WTC11 (cell line): ENCODE data around the gene C19orf85. TPM values are rescaled to one million over a fixed set of nuclear protein-coding genes. Genes with fewer than 3 reads are reported as not detected.
A peak's percentile ranks its signal among the peaks of the same experiment; 100 is the strongest.

Experiments
- ATF3 ChIP-seq: sonication (generic); formaldehyde crosslinking; conservative IDR thresholded peaks from 2 replicates; pipeline ENCODE4 v1.8.1; 2022; ENCODE audit warnings: mild to moderate bottlenecking, missing genetic modification reagents
- E2F4 ChIP-seq: sonication (generic); formaldehyde crosslinking; IDR thresholded peaks from 2 replicates; pipeline ENCODE4 v1.8.1; 2022; ENCODE audit warnings: low read depth, mild to moderate bottlenecking, moderate library complexity, missing genetic modification reagents, borderline replicate concordance
- ERG ChIP-seq: fragments of 250-450 bp; sonication (Bioruptor Pico); IDR thresholded peaks from 2 replicates; pipeline ENCODE4 v1.8.0; 2021; ENCODE audit warnings: mild to moderate bottlenecking
- ESRRA ChIP-seq: sonication (generic); formaldehyde crosslinking; IDR thresholded peaks from 2 replicates; pipeline ENCODE4 v1.8.1; 2022; ENCODE audit warnings: mild to moderate bottlenecking, missing genetic modification reagents, borderline replicate concordance
- ETV6 ChIP-seq: sonication (generic); formaldehyde crosslinking; IDR thresholded peaks from 2 replicates; pipeline ENCODE4 v1.8.1; 2022; ENCODE audit warnings: mild to moderate bottlenecking, missing genetic modification reagents
- FOXJ3 ChIP-seq: sonication (generic); formaldehyde crosslinking; IDR thresholded peaks from 2 replicates; pipeline ENCODE4 v1.9.0; 2021; ENCODE audit warnings: missing genetic modification reagents, mild to moderate bottlenecking, borderline replicate concordance
- FOXP4 ChIP-seq: sonication (generic); formaldehyde crosslinking; IDR thresholded peaks from 2 replicates; pipeline ENCODE4 v1.8.0; 2022; ENCODE audit warnings: mild to moderate bottlenecking, missing genetic modification reagents
- GRHL2 ChIP-seq: fragments of 250-450 bp; sonication (Bioruptor Pico); IDR thresholded peaks from 2 replicates; pipeline ENCODE4 v1.8.0; 2022; ENCODE audit warnings: mild to moderate bottlenecking, moderate library complexity; ENCODE audit not compliant: insufficient replicate concordance, severe bottlenecking
- HMGXB4 ChIP-seq: sonication (generic); formaldehyde crosslinking; IDR thresholded peaks from 2 replicates; pipeline ENCODE4 v1.8.1; 2023; ENCODE audit warnings: mild to moderate bottlenecking, moderate library complexity, missing genetic modification reagents
- JAZF1 ChIP-seq: fragments of 250-450 bp; sonication (Bioruptor Pico); IDR thresholded peaks from 2 replicates; pipeline ENCODE4 v1.9.0; 2021; ENCODE audit warnings: moderate library complexity, mild to moderate bottlenecking, inconsistent platforms
- KAT7 ChIP-seq: sonication (generic); formaldehyde crosslinking; IDR thresholded peaks from 2 replicates; pipeline ENCODE4 v1.8.1; 2023; ENCODE audit warnings: missing genetic modification reagents, mild to moderate bottlenecking, borderline replicate concordance
- NFATC4 ChIP-seq: fragments of 250-450 bp; sonication (Bioruptor Pico); IDR thresholded peaks from 2 replicates; pipeline ENCODE4 v1.9.0; 2021; ENCODE audit warnings: mild to moderate bottlenecking
- NR1H2 ChIP-seq: sonication (generic); formaldehyde crosslinking; IDR thresholded peaks from 2 replicates; pipeline ENCODE4 v1.9.0; 2021; ENCODE audit warnings: mild to moderate bottlenecking, moderate library complexity, missing genetic modification reagents
- NR2C2 ChIP-seq: sonication (generic); formaldehyde crosslinking; IDR thresholded peaks from 2 replicates; pipeline ENCODE4 v1.8.0; 2022; ENCODE audit warnings: mild to moderate bottlenecking, missing genetic modification reagents
- NR3C1 ChIP-seq: sonication (generic); formaldehyde crosslinking; conservative IDR thresholded peaks from 2 replicates; pipeline ENCODE4 v1.8.1; 2023; ENCODE audit warnings: low read depth, mild to moderate bottlenecking, missing genetic modification reagents
- OVOL2 ChIP-seq: fragments of 250-450 bp; sonication (Bioruptor Pico); IDR thresholded peaks from 2 replicates; pipeline ENCODE4 v1.9.0; 2021; ENCODE audit warnings: mild to moderate bottlenecking, borderline replicate concordance
- SP1 ChIP-seq: sonication (generic); formaldehyde crosslinking; conservative IDR thresholded peaks from 2 replicates; pipeline ENCODE4 v1.8.1; 2022; ENCODE audit warnings: missing genetic modification reagents
- TEAD1 ChIP-seq: sonication (generic); formaldehyde crosslinking; IDR thresholded peaks from 2 replicates; pipeline ENCODE4 v1.8.0; 2022; ENCODE audit warnings: mild to moderate bottlenecking, missing genetic modification reagents
- TP53 ChIP-seq: sonication (generic); formaldehyde crosslinking; IDR thresholded peaks from 2 replicates; pipeline ENCODE4 v1.8.1; 2023; ENCODE audit warnings: mild to moderate bottlenecking, missing genetic modification reagents
- ZBTB43 ChIP-seq: sonication (generic); formaldehyde crosslinking; IDR thresholded peaks from 2 replicates; pipeline ENCODE4 v1.8.1; 2023; ENCODE audit warnings: mild to moderate bottlenecking, missing genetic modification reagents
- ZNF121 ChIP-seq: sonication (generic); formaldehyde crosslinking; IDR thresholded peaks from 2 replicates; pipeline ENCODE4 v1.8.0; 2023; ENCODE audit warnings: missing genetic modification reagents
- ZNF138 ChIP-seq: sonication (generic); formaldehyde crosslinking; conservative IDR thresholded peaks from 2 replicates; pipeline ENCODE4 v1.8.1; 2022; ENCODE audit warnings: mild to moderate bottlenecking, moderate library complexity, missing genetic modification reagents
- ZNF219 ChIP-seq: sonication (generic); formaldehyde crosslinking; IDR thresholded peaks from 2 replicates; pipeline ENCODE4 v1.8.0; 2023; ENCODE audit warnings: missing genetic modification reagents, mild to moderate bottlenecking, borderline replicate concordance
- ZNF532 ChIP-seq: fragments of 250-450 bp; sonication (Bioruptor Pico); IDR thresholded peaks from 2 replicates; pipeline ENCODE4 v1.9.0; 2021; ENCODE audit warnings: mild to moderate bottlenecking, borderline replicate concordance
- ZSCAN18 ChIP-seq: fragments of 250-450 bp; sonication (Bioruptor Pico); IDR thresholded peaks from 2 replicates; pipeline ENCODE4 v2.1.2; 2022; ENCODE audit warnings: mild to moderate bottlenecking, moderate library complexity
- total RNA-seq: library from RNA; stranded (reverse); gene quantifications from 3 replicates; pipeline ENCODE4 v1.2.3, GENCODE V29; 2021

C19orf85 gene
- total RNA-seq, 1 experiment from 2014 or later = 2.2 TPM

GRCh38 chr19:55461259-55461973, 3.1 kb downstream of the C19orf85 start, which contains the start of gene ISOC2 (continued):
- TF ChIP-seq ATF3 = no peak
- TF ChIP-seq E2F4 (CRISPR knock-in tag) = no peak
- no peak for TF ChIP-seq HMGXB4 (CRISPR knock-in tag)
- no peak for TF ChIP-seq ZSCAN18 (CRISPR knock-in tag)
- peak; percentile 87 for TF ChIP-seq ETV6
- no peak for TF ChIP-seq GRHL2 (CRISPR knock-in tag)
- no peak for TF ChIP-seq TP53 (CRISPR knock-in tag)
- TF ChIP-seq NR2C2 = no peak
- TF ChIP-seq FOXJ3 (CRISPR knock-in tag) = no peak
- peak; percentile 99 for TF ChIP-seq SP1
- 0 out of 2 replicates have a peak, but pooled peaks have one; percentile 52 for TF ChIP-seq ZNF219 (CRISPR knock-in tag)
- TF ChIP-seq NR1H2 (CRISPR knock-in tag) = no peak
- TF ChIP-seq NR3C1 = no peak
- TF ChIP-seq ZBTB43 (CRISPR knock-in tag) = 0 out of 2 replicates have a peak, but pooled peaks have one; percentile 66
- TF ChIP-seq FOXP4 = 0 out of 2 replicates have a peak, but pooled peaks have one; percentile 67
- no peak for TF ChIP-seq ZNF121 (CRISPR knock-in tag)
- no peak for TF ChIP-seq KAT7 (CRISPR knock-in tag)
- no peak for TF ChIP-seq OVOL2 (CRISPR knock-in tag)
- TF ChIP-seq NFATC4 (CRISPR knock-in tag) = 0 out of 2 replicates have a peak, but pooled peaks have one; percentile 24
- no peak for TF ChIP-seq ZNF138
- TF ChIP-seq ZNF532 (CRISPR knock-in tag) = 0 out of 2 replicates have a peak, but pooled peaks have one; percentile 87
- TF ChIP-seq TEAD1 (CRISPR knock-in tag) = peak; percentile 84; the same call in 1 of the 2 replicates
- TF ChIP-seq ESRRA = peak; percentile 100
- no peak for TF ChIP-seq JAZF1
- peak; percentile 78; the same call in 1 of the 2 replicates for TF ChIP-seq ERG (CRISPR knock-in tag)
